Stimulated activated CD8-positive, alpha-beta memory T cell treated with anti-CD3 and anti-CD28 coated beads, Interleukin-12 subunit alpha, Interleukin-12 subunit beta, amount 100 ng/mL, for 24 hours (primary cell): ENCODE results near the gene CCDC91.

ENCODE experiments used
- DNase-seq: peaks from one replicate; pipeline ENCODE4 v3.0.0-alpha.2; 2020; ENCODE audit errors: extremely low read depth

The CCDC91 gene

DNA sequence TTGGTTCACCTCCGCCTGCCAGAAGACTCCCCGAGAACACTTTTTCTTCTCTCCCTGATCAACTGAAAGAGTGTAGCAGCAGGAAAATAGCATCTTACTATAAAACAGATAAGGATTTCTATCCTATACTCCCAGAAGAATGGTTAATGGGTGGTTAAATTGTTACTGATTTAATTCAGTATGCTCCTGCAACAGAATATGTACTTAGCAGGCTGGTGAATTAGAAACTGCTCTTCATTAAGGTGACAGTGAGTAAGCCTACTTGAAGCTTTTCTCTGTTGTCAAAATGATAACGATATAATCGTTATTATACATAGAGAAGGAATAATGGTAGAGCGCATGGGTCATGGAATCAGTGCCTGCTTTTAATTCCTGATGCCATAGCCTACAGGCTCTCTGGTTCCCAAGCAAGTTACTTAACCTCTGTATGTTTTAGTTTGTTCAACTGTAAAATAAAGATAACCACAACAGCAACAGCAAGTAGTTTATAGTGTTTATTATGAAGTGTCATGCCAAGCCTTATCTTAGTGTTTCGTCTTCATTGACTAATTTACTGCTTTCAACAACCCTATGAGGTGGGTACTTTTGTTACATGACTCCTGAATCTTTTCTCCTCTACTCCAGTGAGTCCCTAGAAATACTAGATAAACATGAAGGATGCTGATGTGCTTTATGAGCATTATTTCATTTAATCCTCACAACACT, 392.6 kb downstream of the CCDC91 start:
- DNase-seq = no peak

DNA sequence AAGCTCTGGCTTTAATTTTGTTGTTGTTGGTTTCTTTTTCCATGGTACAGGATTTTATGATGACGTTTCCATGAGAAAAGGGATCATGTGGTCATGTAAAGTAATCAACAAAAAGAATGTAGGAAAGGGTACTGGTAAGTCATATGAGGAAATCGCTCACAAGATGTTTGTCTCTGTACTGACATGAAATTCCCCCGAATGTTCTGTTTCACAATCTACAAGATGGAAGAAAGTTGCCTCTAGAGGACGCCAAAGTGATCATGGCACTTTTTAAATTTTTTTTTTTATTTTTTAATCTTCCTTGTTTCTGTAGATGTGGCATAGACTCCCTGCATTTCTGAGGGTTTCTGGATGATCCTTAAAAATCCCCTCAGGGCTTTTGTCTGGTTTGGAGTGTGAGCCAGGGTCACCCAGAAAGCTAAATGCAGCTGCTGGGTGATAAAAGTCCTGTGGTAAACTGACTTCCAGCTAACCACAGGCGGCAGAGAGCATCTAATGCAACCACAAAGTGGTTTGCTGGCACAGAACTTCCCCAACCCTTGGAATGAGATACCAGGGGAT, 393.5 kb downstream of the CCDC91 start:
- no peak for DNase-seq

DNA sequence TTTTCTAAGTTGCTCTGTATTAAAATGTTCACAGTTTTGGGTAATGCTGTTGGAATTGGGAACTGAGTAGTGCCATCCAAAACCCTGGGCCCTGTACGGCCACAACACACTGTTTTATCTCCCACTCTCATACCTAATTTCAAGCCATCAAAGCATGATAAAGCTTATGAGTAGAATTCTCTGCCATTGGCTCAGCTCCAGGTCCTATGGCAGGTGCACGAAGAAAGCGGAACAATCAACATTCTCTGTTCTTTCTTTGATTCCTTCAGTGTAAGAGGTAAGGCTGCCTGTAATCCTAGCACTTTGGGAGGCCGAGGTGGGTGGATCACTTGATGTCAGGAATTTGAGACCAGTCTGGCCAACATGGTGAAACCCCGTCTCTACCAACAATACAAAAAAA, 394.9 kb downstream of the CCDC91 start:
- no peak for DNase-seq

DNA sequence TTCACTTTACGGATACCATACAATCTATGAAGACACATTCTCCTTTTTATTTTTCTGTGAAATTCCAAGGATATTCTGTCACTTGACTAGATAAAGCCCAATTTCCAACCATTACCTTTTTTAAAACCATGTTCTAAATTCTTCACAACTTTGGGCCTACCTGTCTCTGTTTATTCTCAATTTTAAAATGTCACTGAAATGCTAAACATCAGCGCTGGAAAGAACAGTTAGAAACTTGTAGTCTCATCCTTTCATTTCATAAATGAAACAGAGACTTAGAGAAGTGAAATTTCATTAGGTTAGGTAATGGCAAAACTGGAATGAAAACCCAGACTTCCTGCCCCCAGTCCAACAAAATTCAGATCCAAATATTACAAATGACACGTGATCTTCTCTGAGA, 396.2 kb downstream of the CCDC91 start:
- no peak for DNase-seq

DNA sequence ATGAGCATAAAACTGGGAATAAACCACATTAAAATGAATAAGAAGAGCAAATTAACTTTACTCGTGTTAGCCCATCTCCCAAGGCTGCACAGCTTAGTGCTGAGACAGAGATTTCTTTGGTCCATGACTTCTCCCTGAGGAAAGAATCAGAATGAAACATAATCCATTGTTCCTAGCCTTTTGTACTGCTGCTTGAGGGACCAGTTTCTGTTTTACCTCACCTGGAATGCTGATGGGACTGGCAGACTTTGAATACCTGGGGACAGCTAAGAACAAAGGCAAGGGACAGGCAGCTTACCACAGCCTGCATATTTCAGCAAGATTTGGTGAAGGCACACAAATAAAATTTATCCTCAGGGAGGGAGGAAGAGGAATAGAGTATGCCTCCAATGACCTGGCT, 401.6 kb downstream of the CCDC91 start:
- no peak for DNase-seq
